HK-2 (cell line): ENCODE data around the gene NTN4.
"Not testable (repeated sequence)": the region's sequence is repeated elsewhere in the genome, so short reads cannot be mapped to it uniquely, and the experiment has no call there.

Experiments
- DNase-seq: peaks from one replicate; pipeline ENCODE4 v3.0.0-alpha.2; 2018; ENCODE audit not compliant: unreplicated experiment

The NTN4 gene

DNA sequence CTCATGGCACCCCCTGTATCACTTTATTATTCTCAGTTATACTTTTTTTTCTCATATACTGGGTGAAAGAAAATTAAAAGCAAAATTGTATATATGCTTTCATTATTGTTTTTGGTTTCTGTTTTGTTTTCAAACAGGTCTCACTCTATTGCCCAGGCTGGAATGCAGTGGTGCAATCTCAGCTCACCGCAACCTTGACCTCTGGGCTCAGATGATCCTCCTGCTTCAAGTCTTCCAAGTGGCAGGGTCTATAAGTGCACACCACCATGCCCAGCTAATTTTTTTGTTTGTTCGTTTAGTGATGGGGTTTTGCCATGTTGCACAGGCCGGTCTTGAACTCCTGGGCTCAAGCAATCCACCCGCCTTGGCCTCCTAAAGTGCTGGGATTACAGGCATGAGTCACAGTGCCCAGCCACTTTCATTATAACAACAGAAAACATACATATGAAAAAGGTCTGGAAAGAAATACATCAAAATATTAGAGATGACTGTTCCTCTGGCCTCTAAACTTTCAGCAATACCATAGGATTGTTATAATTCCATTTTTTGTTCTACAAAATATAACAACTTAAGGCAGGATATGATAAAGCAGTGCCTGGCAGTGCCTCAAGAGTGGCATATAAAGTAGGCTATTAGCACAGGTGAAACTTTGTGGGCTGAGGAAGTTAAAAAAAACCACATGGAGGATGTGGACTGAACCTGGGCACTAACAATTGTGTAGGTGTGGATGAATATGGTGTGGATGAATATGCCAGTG is 5.8 kb upstream of the NTN4 start:
- no peak for DNase-seq

- no peak for DNase-seq
Observed at GRCh38 chr12:95790917-95791849, 619 bp upstream of the NTN4 start.

DNA sequence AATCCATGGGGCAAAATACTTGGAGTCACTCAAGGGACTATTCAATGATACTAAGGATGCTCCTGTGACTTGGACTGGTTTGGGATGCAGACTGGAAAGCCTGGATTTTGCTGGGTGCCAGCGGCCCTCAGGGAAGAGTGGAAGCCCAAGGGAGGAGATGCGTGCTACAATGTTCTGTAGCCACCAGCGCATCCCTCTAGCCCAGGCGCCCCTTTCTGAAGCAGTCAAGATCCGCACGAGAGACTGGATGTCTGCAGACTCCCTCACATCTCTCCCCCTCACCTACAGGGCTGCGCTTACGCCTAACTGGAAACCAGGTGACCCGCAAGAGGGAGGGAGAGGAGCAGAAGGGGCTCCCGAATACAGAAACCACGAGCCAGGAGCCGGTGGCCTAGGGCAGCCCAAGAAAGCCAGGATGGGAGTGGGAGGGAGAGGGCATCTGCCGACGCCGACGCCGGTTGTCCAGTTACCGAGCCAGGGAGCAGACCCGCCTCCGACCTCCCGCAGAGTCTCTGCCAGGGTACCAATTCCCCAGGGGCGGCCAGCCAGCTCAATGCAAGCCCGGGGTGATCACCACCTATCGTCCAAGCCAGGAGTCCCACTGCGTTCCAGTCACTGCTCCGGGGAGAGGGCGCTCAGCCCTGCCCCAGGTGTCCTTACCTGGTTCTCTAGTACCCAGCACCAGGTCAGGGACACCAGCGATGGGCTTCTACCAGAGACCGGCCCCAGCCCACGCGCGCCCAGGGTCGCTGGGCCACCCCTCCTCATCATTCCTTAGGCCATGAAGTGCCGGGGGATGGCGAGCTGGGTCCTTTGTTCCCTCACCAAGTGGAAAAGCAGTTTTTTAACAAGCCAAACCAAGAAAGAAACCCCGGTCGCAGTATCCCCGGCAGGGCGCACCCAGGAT is 1.2 kb downstream of the NTN4 start:
- DNase-seq, result peak; percentile 63

GRCh38 chr12:95788637-95789036 is 1.9 kb downstream of the NTN4 start:
- no peak for DNase-seq

DNA sequence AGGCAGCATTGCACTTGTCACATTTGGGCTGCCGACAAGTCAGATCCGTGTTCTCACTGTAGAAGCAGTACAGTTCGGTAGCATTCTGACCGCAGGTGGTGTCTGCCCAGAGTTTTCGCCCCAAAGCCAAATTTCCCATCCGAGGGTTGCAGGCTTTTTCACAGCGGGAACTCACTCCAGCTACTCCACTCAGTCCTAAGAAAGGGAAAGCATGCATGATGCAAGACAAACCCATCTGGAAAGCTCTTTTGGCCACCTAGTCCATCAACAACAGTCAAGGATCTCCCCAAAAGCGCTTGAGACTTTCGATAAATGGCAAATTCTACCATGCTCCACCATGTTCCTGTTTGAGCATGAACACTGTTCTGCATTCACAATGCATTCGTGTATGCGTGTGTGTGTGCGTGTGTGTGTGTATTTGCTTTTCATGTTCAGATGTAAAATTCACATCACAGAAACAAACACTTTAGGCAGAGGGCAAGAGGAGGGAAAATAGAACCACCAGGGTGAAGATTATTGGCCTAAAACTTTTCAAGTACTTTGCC is 3.2 kb downstream of the NTN4 start:
- DNase-seq, result no peak

DNA sequence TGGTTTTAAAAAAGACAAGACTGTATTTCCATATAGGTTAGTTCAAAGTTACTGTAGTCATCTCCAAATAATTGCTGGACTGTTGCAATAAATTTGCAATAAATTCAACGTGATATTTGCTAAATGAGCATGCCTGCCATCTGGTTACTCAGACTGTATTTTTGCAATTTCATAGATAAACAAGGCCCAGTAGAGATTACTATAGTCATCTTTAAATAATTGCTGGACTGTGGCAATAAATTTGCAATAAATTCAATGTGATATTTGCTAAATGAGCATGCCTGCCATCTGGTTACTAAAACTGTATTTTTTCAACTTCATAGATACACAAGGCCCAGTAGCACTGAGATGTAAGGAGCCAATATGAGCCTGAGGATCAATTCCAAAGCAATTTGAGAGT is 5.6 kb downstream of the NTN4 start:
- DNase-seq, result no peak

DNA sequence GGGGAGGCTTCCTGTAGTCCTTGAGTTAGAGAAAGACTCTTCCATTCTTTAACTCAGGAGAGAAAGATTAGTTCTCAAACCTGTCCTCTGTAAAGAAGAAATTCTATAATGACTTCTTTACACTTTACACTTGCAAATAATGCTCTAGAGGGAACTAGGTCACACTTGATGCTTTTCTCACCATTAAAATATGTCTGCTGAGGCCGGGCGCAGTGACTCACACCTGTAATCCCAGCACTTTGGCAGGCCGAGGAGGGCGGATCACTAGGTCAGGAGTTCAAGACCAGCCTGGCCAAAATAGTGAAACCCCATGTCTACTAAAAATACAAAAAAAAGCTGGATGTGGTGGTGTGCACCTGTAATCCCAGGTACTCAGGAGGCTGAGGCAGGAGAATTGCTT is 6.3 kb downstream of the NTN4 start:
- no peak for DNase-seq

GRCh38 chr12:95775466-95775865 is 15.1 kb downstream of the NTN4 start:
- not testable (repeated sequence) for DNase-seq

DNA sequence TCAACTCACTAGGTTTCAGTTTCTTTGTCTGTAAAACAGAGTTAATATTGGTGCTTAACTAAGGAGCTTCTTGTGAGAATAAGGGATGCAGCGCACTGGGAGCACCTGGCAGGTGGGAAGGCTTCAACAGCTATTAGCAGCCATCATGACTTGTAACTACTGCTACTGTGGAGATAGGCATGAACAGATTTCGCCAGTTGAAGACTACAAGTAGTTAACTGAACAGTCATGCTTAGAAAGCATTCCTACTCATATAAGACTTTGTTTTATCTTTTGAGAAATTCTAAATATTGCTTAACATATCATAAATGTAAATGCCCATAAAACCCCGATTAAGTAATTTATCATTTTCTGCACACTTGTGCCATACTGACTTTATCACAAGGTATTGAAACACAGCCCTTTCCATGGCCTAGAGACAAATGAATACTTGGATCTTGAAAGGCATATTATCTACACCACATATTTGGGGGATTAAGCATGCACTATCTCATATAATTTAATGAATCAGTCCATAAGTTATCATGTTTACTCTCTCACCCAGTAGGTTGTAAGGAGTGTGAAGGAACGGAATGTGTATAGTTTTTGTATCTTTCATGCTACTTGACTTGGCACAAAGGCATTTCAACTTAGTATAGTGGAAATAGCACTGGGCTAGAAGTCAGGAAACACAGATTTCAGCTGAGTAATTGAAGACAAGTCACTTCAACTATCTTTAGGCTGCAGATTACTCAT is 16.1 kb downstream of the NTN4 start:
- no peak for DNase-seq

DNA sequence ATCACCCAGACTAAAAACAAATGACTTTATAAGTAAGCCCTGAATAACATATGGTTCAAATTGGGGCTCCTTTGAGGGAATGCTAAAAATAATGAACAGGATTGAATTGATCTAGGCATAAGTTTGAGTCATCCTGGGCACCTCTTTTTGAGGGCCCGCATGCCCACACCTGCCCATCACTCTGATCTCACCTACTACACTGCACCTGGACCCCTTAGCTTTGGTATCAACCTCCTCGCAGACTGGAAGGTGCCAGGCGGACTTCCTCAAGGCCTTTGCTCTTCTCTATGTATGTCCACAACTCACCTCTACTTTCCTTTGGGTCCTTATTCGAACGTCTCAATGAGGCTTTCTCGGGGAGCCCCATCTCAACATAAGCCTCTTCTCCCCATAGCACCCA is 17.2 kb downstream of the NTN4 start:
- DNase-seq, result no peak

DNA sequence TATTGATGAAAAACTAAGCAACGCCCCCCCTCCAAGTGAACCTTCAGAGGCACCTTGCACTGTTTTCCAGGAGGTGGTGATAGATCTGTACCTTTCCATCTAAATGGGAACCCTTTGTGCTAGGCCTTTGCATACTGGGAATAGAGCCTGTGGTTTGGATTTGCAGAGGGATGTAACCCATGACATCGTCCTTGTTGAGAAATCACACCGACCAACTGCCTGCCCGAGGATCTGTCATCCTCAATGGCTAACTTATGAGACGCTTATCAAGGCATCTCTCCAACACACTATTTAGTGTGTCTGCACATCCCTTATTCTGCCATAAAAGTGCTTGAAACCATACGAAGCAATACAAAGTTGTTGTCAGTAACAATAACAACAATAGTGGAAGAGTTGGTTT is 22.9 kb downstream of the NTN4 start:
- no peak for DNase-seq

- DNase-seq, result no peak
Observed at GRCh38 chr12:95766356-95767019, 24.1 kb downstream of the NTN4 start.

- DNase-seq, result no peak
Observed at GRCh38 chr12:95764848-95765247, 25.7 kb downstream of the NTN4 start.

- DNase-seq, result no peak
Observed at GRCh38 chr12:95763809-95764253, 26.7 kb downstream of the NTN4 start.

DNA sequence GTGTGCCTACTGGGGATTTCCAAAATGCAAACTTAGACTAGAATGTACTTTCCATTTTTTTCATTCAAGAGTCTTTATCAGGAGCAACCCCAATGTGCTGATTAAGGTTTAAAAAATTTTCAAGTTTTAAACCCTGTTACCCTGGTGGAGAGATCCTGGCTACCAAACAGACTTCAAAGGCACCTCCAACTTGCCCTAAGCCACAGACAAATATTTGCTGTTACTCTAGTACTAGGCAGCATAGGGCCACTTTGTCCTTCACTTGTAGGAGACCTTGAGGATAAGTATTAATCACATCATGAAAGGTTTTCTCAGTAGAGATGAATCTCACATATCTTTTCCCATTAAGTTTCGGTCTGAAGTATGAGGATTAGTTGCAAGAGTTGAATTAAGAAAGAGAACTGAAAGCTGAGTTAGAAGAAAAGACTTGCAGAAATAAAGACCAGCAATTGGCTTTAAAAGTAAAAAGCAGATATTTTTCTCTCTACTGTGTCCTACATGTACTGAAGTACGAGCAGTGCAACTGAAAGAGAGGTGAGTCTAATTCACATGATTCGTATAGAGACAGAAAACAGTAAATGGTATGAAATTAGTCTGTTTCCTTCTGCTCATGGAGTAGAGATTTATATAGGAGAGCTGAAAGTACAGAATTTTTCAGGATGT is 28.3 kb downstream of the NTN4 start:
- DNase-seq, result no peak

- no peak for DNase-seq
Observed at GRCh38 chr12:95760371-95760770, 30.2 kb downstream of the NTN4 start.

GRCh38 chr12:95759718-95760117 is 30.8 kb downstream of the NTN4 start:
- DNase-seq, result no peak

GRCh38 chr12:95759039-95759438 is 31.5 kb downstream of the NTN4 start:
- DNase-seq, result no peak

DNA sequence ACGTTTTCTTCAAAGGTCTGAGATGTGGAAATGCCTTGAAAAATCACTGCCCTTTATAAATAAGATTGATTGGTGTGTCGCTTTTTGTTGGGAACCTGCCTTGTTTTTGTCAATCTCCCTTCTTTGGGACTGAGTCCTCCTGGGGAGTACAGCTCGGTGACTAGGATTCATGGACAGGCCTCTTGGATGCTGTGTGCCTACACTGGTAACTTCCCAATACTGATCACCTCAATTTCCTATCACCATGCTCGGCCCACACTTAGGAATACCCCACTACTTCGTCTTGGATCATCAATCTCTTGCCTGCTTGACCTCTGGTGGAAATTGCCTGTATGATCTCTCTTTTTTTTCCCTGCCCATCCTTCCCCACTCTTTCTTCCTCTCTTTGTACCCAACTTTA is 34.2 kb downstream of the NTN4 start:
- DNase-seq, result no peak
